A375 (cell line): ENCODE measurements around the gene RBBP7. TPM values are rescaled to one million over a fixed set of nuclear protein-coding genes. Genes with fewer than 3 reads are reported as not detected.

ENCODE experiments used
- small RNA-seq: library from RNA; depleted of rRNA; stranded (forward); fragments of <200 nt; gene quantifications from one replicate; pipeline ENCODE3, GENCODE V24; 2014
- total RNA-seq: library from RNA; depleted of rRNA; stranded (reverse); fragments of >200 nt; shearing (Covaris generic); gene quantifications from 2 replicates; pipeline ENCODE4 v1.2.3, GENCODE V29; 2014; rRNA removed

The RBBP7 gene
- 99.4 and 122 TPM in 2 replicates for total RNA-seq

DNA sequence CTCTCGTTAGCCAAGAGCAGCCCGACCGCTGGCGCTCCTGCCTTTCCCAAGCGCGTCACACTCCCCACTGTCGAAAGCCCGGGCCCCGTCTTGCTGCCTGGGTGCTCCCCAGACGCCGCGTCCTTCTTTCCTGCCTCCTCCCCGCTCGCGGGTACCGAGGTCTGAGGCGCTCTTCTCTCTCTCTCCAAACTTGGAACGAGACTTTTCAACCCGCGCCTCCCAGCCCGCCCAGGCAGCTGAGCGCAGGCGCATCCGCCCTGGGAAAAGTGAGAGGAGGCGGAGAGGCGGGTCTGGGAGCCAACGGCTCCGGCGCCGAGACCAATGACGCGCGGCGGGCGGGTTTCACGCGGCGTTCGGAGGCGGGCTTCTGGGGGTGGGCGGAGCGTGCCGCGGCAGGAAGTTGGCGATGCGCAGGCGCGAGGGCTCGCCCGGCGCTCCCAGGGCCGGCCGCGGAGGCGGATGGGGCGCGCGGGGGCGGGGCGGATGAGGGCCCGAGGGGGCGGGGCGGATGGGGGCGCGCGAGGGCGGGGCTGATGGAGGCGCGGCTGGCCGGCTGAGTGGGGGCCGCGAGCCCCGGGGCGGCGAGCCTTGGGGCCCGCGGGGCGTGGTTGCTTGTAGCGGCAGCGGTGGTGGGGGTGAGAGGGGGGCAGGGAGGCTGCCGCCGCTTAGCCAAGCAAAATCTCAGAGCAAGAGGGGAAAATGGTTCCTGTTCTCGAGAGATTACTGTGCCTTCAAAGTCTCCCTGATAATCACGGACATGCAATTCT, at the start of gene RBBP7:
TSS of gene RBBP7 (minus strand) at position 268 of the 767 bp plus-strand sequence. CDS start 309 bp downstream, outside the sequence.

Small RNAs within 50 kb of the gene (small RNA-seq; reads per million reads assigned to genes)
- not detected for gene RF00019
- gene RNU4-6P, result not detected
- not detected for gene RPL12P49

Other genes starting within 250 kb of the RBBP7 start
- not detected in 2 replicates for gene S100G, start 220.2 kb downstream of the RBBP7 start, total RNA-seq
- 14.5 and 18.0 TPM in 2 replicates for gene CTPS2, start 157.7 kb downstream of the RBBP7 start, total RNA-seq
- gene SYAP1, start 150.8 kb downstream of the RBBP7 start, total RNA-seq, result 43.6 and 51.4 TPM in 2 replicates
- gene TXLNG, start 83.9 kb downstream of the RBBP7 start, total RNA-seq, result 27.7 and 28.1 TPM in 2 replicates
- 0.53 and 0.56 TPM in 2 replicates for gene REPS2, start 76.3 kb upstream of the RBBP7 start, total RNA-seq